ENCODE measurements around the gene MPP3.

DNA sequence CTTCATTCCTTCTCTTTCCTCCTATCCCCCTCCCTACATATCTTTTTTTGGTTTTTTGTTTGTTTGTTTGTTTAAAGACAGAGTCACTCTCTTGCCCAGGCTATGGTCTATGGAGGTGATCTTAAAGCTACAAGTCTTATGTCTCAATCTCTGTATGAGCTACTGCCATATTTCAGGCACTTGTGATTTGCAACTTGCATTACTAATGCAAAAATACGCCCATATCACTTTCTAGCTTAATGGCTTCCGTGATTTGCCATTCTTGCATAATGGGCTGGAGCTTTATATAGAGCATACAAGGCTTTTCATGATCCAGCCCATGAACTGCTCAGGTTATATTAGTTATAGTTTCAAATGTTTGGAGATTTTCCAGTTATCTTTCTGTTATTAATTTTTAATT lies 45.2 kb downstream of the MPP3 start:
- TF ChIP-seq POLR2A (IDR thresholded peaks at IDR 0.05; ENCODE audit: borderline replicate concordance, extremely low read depth, insufficient read depth, insufficient read length), result no peak
- TF ChIP-seq, protein P1, sequence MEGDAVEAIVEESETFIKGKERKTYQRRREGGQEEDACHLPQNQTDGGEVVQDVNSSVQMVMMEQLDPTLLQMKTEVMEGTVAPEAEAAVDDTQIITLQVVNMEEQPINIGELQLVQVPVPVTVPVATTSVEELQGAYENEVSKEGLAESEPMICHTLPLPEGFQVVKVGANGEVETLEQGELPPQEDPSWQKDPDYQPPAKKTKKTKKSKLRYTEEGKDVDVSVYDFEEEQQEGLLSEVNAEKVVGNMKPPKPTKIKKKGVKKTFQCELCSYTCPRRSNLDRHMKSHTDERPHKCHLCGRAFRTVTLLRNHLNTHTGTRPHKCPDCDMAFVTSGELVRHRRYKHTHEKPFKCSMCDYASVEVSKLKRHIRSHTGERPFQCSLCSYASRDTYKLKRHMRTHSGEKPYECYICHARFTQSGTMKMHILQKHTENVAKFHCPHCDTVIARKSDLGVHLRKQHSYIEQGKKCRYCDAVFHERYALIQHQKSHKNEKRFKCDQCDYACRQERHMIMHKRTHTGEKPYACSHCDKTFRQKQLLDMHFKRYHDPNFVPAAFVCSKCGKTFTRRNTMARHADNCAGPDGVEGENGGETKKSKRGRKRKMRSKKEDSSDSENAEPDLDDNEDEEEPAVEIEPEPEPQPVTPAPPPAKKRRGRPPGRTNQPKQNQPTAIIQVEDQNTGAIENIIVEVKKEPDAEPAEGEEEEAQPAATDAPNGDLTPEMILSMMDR (IDR thresholded peaks at IDR 0.05 in 2 of 3, conservative IDR thresholded peaks at IDR 0.05 in 1 of 3; ENCODE audit: borderline replicate concordance in 1 of 3, insufficient read depth in 1 of 3, low read depth in 2 of 3, low read length in 2 of 3), result no peak
- TF ChIP-seq EGR1 (IDR thresholded peaks at IDR 0.05; ENCODE audit: low read depth), result no peak
